T1000 (cell line): ENCODE data around the gene RORB.
"Not testable (repeated sequence)": the region's sequence is repeated elsewhere in the genome, so short reads cannot be mapped to it uniquely, and the experiment has no call there.

Experiments
- DNase-seq: peaks from one replicate; lab custom pipeline; 2025; ENCODE audit warnings: mixed read lengths; lab: John Stamatoyannopoulos, UW

RORB gene

GRCh38 chr9:74513221-74513620, 16.1 kb downstream of the RORB start:
- no peak for DNase-seq

GRCh38 chr9:74517188-74517587, 20.1 kb downstream of the RORB start:
- DNase-seq = no peak

GRCh38 chr9:74519419-74519818, 22.3 kb downstream of the RORB start:
- no peak for DNase-seq

GRCh38 chr9:74521009-74521408, 23.9 kb downstream of the RORB start:
- no peak for DNase-seq

GRCh38 chr9:74524289-74524688, 27.2 kb downstream of the RORB start:
- DNase-seq = no peak

GRCh38 chr9:74526215-74526614, 29.1 kb downstream of the RORB start:
- DNase-seq = no peak

- DNase-seq = no peak
These were observed 30.6 kb downstream of the RORB start for GRCh38 chr9:74527718-74528117.

- no peak for DNase-seq
These were observed 31.1 kb downstream of the RORB start for GRCh38 chr9:74528207-74528606.

- DNase-seq = not testable (repeated sequence)
These were observed 33.3 kb downstream of the RORB start for GRCh38 chr9:74530458-74530857.

GRCh38 chr9:74533253-74533652, 36.1 kb downstream of the RORB start:
- no peak for DNase-seq

- DNase-seq = no peak
These were observed 37.7 kb downstream of the RORB start for GRCh38 chr9:74534841-74535240.

- DNase-seq = no peak
These were observed 46.0 kb downstream of the RORB start for GRCh38 chr9:74543145-74543544.

- DNase-seq = no peak
These were observed 54.1 kb downstream of the RORB start for GRCh38 chr9:74551266-74551665.

GRCh38 chr9:74554751-74555419, 57.8 kb downstream of the RORB start:
- DNase-seq = no peak

GRCh38 chr9:74555565-74555964, 58.4 kb downstream of the RORB start:
- DNase-seq = no peak

- no peak for DNase-seq
These were observed 59.5 kb downstream of the RORB start for GRCh38 chr9:74556685-74557084.

- no peak for DNase-seq
These were observed 60.4 kb downstream of the RORB start for GRCh38 chr9:74557571-74557970.

- no peak for DNase-seq
These were observed 65.5 kb downstream of the RORB start for GRCh38 chr9:74562611-74563010.

- DNase-seq = no peak
These were observed 73.9 kb downstream of the RORB start for GRCh38 chr9:74570879-74571512.

- DNase-seq = no peak
These were observed 76.6 kb downstream of the RORB start for GRCh38 chr9:74573640-74574191.

GRCh38 chr9:74576176-74576575, 79.0 kb downstream of the RORB start:
- no peak for DNase-seq

- no peak for DNase-seq
These were observed 80.8 kb downstream of the RORB start for GRCh38 chr9:74577956-74578355.

GRCh38 chr9:74589576-74589975, 92.4 kb downstream of the RORB start:
- DNase-seq = no peak

GRCh38 chr9:74595286-74595685, 98.2 kb downstream of the RORB start:
- no peak for DNase-seq
